ENCODE data around the gene KRTAP1-1.

DNA sequence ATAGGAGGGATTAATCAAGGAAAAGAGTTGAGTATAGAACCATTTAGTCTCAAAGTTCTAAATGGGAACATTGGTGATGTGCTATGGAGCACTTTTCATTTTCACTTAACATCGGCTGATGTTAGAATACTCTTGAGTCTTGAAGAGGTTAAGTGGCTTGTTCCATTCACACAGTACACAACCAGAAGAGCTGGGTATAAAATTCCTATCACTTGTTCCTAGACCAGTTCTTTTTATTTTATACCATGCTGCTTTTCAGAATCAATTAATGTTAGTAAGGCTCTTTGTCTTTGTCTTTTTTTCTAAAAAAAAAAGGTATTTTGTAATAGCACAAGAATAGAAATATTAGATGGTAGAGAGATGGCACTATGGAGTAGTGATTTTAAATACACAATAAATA is 1.7 kb upstream of the KRTAP1-1 start:
- TF ChIP-seq, protein P1, sequence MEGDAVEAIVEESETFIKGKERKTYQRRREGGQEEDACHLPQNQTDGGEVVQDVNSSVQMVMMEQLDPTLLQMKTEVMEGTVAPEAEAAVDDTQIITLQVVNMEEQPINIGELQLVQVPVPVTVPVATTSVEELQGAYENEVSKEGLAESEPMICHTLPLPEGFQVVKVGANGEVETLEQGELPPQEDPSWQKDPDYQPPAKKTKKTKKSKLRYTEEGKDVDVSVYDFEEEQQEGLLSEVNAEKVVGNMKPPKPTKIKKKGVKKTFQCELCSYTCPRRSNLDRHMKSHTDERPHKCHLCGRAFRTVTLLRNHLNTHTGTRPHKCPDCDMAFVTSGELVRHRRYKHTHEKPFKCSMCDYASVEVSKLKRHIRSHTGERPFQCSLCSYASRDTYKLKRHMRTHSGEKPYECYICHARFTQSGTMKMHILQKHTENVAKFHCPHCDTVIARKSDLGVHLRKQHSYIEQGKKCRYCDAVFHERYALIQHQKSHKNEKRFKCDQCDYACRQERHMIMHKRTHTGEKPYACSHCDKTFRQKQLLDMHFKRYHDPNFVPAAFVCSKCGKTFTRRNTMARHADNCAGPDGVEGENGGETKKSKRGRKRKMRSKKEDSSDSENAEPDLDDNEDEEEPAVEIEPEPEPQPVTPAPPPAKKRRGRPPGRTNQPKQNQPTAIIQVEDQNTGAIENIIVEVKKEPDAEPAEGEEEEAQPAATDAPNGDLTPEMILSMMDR (IDR thresholded peaks at IDR 0.05): no peak
- no peak for TF ChIP-seq EZH2 (IDR thresholded peaks at IDR 0.05; ENCODE audit: borderline replicate concordance, insufficient read depth, low read depth, low read length, poor library complexity, severe bottlenecking)

Measured in B cell (primary cell).